ENCODE results near the gene GSG1L. TPM values are rescaled to one million over a fixed set of nuclear protein-coding genes. Genes with fewer than 3 reads are reported as not detected.

GSG1L gene
- total RNA-seq, 1 experiment from 2014 or later = not detected

DNA sequence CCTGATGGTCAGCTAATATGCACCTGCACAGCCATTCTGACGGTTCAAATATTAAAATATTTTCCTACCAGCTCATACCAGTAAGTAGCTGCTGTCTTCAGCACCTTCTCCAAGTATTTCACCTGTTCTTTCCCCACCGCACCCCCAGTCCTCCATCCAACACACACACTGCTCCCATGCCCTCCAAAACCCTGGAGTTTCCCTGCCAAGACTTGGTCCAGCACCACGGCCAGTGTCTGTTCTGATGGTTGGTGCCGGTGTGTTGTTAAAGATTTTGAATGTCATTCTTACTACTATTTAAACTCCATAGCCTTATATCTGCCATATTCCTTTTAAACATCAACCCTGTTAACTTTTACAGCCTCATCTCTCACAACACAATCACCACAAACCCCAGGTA, 142.4 kb downstream of the GSG1L start:
- Mint-ChIP-seq H3K27me3 (ENCODE audit: unreplicated experiment) (peaks cover 84% of the 10 kb centered on the region), H3K4me1 (ENCODE audit: low read depth, unreplicated experiment) (no peaks in the 10 kb centered on the region), H3K9me3 (ENCODE audit: low read depth, unreplicated experiment) (no peaks in the 10 kb centered on the region), H3K27ac (ENCODE audit: unreplicated experiment) (no peak overlapping the region), H3K4me3 (ENCODE audit: low read depth, unreplicated experiment) (no peak overlapping the region), H3K36me3 (ENCODE audit: insufficient read depth, unreplicated experiment) (no peaks in the 10 kb centered on the region)
- no peak for TF ChIP-seq CTCF (IDR thresholded peaks at IDR 0.05; ENCODE audit: unreplicated experiment)
- no TSS peak for BruUV-seq (replicated peaks)
- no peak for DNase-seq
- intact Hi-C loops (cut with micrococcal nuclease; ENCODE audit: unreplicated experiment) = loop anchor here (10.0 kb wide), 1 partner anchor 74 kb away; no protein-coding TSS in a partner anchor
- CTCF ChIA-PET = interaction anchor here (0.6 kb wide), 1 partner anchor 27 kb away, joined by 3 read pairs; no protein-coding TSS in a partner anchor

GRCh38 chr16:27920391-27920891, 143.1 kb downstream of the GSG1L start:
- intact Hi-C loops (cut with micrococcal nuclease; ENCODE audit: unreplicated experiment) = loop anchor here (10.0 kb wide), 1 partner anchor 74 kb away; no protein-coding TSS in a partner anchor
- CTCF ChIA-PET = no interaction called here
- DNase-seq = peak; percentile 20
- Mint-ChIP-seq H3K4me1 (ENCODE audit: low read depth, unreplicated experiment) (no peaks in the 10 kb centered on the region), H3K4me3 (ENCODE audit: low read depth, unreplicated experiment) (no peak overlapping the region), H3K36me3 (ENCODE audit: insufficient read depth, unreplicated experiment) (no peaks in the 10 kb centered on the region), H3K27ac (ENCODE audit: unreplicated experiment) (no peak overlapping the region), H3K27me3 (ENCODE audit: unreplicated experiment) (peaks cover 81% of the 10 kb centered on the region), H3K9me3 (ENCODE audit: low read depth, unreplicated experiment) (no peaks in the 10 kb centered on the region)
- no TSS peak for BruUV-seq (replicated peaks)
- TF ChIP-seq CTCF (IDR thresholded peaks at IDR 0.05; ENCODE audit: unreplicated experiment) = peak; percentile 25

DNA sequence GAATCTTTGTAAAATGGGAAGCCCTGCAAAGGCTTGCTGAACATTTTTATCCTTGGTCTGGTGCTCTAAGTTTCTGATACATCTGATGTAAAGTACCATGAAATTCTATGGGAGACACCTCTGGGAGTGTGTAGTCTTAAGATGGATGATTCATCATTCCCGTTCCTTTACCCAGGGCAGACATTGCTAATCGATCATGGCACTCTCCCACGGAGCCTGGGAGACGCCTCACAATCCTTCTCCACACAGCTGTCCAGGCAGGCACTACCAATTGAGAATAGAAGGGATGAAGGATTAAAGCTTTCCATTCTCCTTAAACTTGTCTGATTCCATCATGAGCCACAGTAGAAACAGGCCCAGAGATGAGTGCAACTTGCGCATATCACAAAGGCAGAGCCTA, 144.8 kb downstream of the GSG1L start:
- no peak overlapping the region for H3K4me3 Mint-ChIP-seq (ENCODE audit: low read depth, unreplicated experiment)
- intact Hi-C loops (cut with micrococcal nuclease; ENCODE audit: unreplicated experiment) = no loop called here
- H3K36me3 Mint-ChIP-seq (ENCODE audit: insufficient read depth, unreplicated experiment) = no peaks in the 10 kb centered on the region
- no TSS peak for BruUV-seq (replicated peaks)
- H3K9me3 Mint-ChIP-seq (ENCODE audit: low read depth, unreplicated experiment) = no peaks in the 10 kb centered on the region
- no peaks in the 10 kb centered on the region for H3K4me1 Mint-ChIP-seq (ENCODE audit: low read depth, unreplicated experiment)
- TF ChIP-seq CTCF (IDR thresholded peaks at IDR 0.05; ENCODE audit: unreplicated experiment) = no peak
- peaks cover 73% of the 10 kb centered on the region for H3K27me3 Mint-ChIP-seq (ENCODE audit: unreplicated experiment)
- no peak overlapping the region for H3K27ac Mint-ChIP-seq (ENCODE audit: unreplicated experiment)
- no peak for DNase-seq
- CTCF ChIA-PET = interaction anchor here (0.6 kb wide), 1 partner anchor 39 kb away, joined by 5 read pairs; no protein-coding TSS in a partner anchor

GRCh38 chr16:27917949-27918348, 145.6 kb downstream of the GSG1L start:
- DNase-seq = no peak
- intact Hi-C loops (cut with micrococcal nuclease; ENCODE audit: unreplicated experiment) = no loop called here
- Mint-ChIP-seq H3K36me3 (ENCODE audit: insufficient read depth, unreplicated experiment) (no peaks in the 10 kb centered on the region), H3K27ac (ENCODE audit: unreplicated experiment) (no peak overlapping the region), H3K4me1 (ENCODE audit: low read depth, unreplicated experiment) (no peaks in the 10 kb centered on the region), H3K9me3 (ENCODE audit: low read depth, unreplicated experiment) (no peaks in the 10 kb centered on the region), H3K4me3 (ENCODE audit: low read depth, unreplicated experiment) (no peak overlapping the region), H3K27me3 (ENCODE audit: unreplicated experiment) (peaks cover 68% of the 10 kb centered on the region)
- CTCF ChIA-PET = interaction anchor here (0.6 kb wide), 1 partner anchor 223 kb away, joined by 3 read pairs; no protein-coding TSS in a partner anchor
- no peak for TF ChIP-seq CTCF (IDR thresholded peaks at IDR 0.05; ENCODE audit: unreplicated experiment)
- BruUV-seq (replicated peaks) = no TSS peak
